A673 (cell line): ENCODE results near the gene TCFL5. TPM values are rescaled to one million over a fixed set of nuclear protein-coding genes. Genes with fewer than 3 reads are reported as not detected.

ENCODE experiments used
- BruUV-seq: library from RNA; stranded (reverse); fragments of 400-500 nt; replicated peaks from 2 replicates; lab custom pipeline; 2021; lab: Mats Ljungman, UMichigan
- CTCF ChIA-PET: fragments of 300-600 bp; sonication (Branson Sonifier 250); formaldehyde crosslinking; loops from one replicate; lab custom pipeline; 2022; ENCODE audit warnings: antibody characterized with exemption; lab: Charles Lee
- POLR2A ChIA-PET: fragments of 300-600 bp; sonication (Branson Sonifier 250); formaldehyde crosslinking; loops from one replicate; lab custom pipeline; 2022; ENCODE audit warnings: antibody characterized with exemption; ENCODE audit not compliant: low non-redundant PET; lab: Charles Lee
- DNase-seq: peaks from one replicate; pipeline ENCODE4 v3.0.0-alpha.2; 2015; ENCODE audit warnings: low spot score
- H3K27ac ChIP-seq: fragments of 200-600 bp; sonication (generic); 2 replicates; pipeline ENCODE4 v1.5.1; 2016; ENCODE audit warnings: mixed run types, low read depth, mild to moderate bottlenecking, mixed read lengths, antibody characterized with exemption, low read length; ENCODE audit not compliant: poor library complexity, severe bottlenecking
- H3K27me3 ChIP-seq: fragments of 200-600 bp; sonication (generic); replicated peaks from 2 replicates; pipeline ENCODE4 v1.6.1; 2017; ENCODE audit warnings: mixed run types, low read depth, mild to moderate bottlenecking, mixed read lengths, antibody characterized with exemption, low read length; ENCODE audit not compliant: insufficient read depth, poor library complexity
- H3K36me3 ChIP-seq: fragments of 200-600 bp; sonication (generic); 2 replicates; pipeline ENCODE4 v1.6.1; 2016; ENCODE audit warnings: mixed run types, mild to moderate bottlenecking, mixed read lengths, antibody characterized with exemption, low read length; ENCODE audit not compliant: insufficient read depth, poor library complexity, severe bottlenecking
- H3K4me1 ChIP-seq: fragments of 200-600 bp; sonication (generic); 2 replicates; pipeline ENCODE4 v1.6.1; 2017; ENCODE audit warnings: mixed run types, mild to moderate bottlenecking, mixed read lengths, antibody characterized with exemption, low read length; ENCODE audit not compliant: insufficient read depth, poor library complexity, severe bottlenecking
- H3K4me3 ChIP-seq: fragments of 200-600 bp; sonication (generic); 2 replicates; pipeline ENCODE4 v1.5.1; 2016; ENCODE audit warnings: low read depth, mixed run types, mild to moderate bottlenecking, mixed read lengths, low read length; ENCODE audit not compliant: poor library complexity, severe bottlenecking
- H3K9me3 ChIP-seq: fragments of 200-600 bp; sonication (generic); 2 replicates; pipeline ENCODE4 v1.6.1; 2016; ENCODE audit warnings: mixed run types, low read depth, mild to moderate bottlenecking, mixed read lengths, antibody characterized with exemption, low read length; ENCODE audit not compliant: poor library complexity, severe bottlenecking
- CTCF ChIP-seq: fragments of 300-800, 200-600 bp; sonication (generic); conservative IDR thresholded peaks from 2 replicates; pipeline ENCODE4 v1.5.1; 2017; ENCODE audit warnings: low read depth, mild to moderate bottlenecking, antibody characterized with exemption, low read length, moderate library complexity, mixed read lengths
- EZH2 ChIP-seq: fragments of 200-600 bp; sonication (generic); IDR thresholded peaks from 2 replicates; pipeline ENCODE4 v1.6.1; 2017; ENCODE audit warnings: borderline replicate concordance, low read depth, mild to moderate bottlenecking, mixed read lengths, antibody characterized with exemption, low read length; ENCODE audit not compliant: poor library complexity, severe bottlenecking
- intact Hi-C: fragments of 100-400 bp; cut with micrococcal nuclease; formaldehyde crosslinking; loops from one replicate; pipeline ENCODE4 v1.10.0; 2022; ENCODE audit not compliant: unreplicated experiment
- total RNA-seq: library from RNA; stranded (reverse); gene quantifications from 2 replicates; pipeline ENCODE4 v1.2.3, GENCODE V29; 2021

Gene TCFL5
- total RNA-seq, 1 experiment from 2014 or later = 13.9 TPM

GRCh38 chr20:62820962-62821725 lies 40.5 kb downstream of the TCFL5 start:
- peaks cover 2% of the 10 kb centered on the region for H3K27me3 ChIP-seq
- POLR2A ChIA-PET = no interaction called here

GRCh38 chr20:62820208-62820961 lies 41.2 kb downstream of the TCFL5 start:
- ChIA-PET CTCF (no interaction called here), POLR2A (no interaction called here)
- TF ChIP-seq EZH2 (no peak), CTCF (no peak)
- intact Hi-C loops = loop anchor here (5.0 kb wide), 1 partner anchor 187 kb away; the partner anchor contains the start of gene BHLHE23
- no peak for DNase-seq
- no peak overlapping the region for H3K4me3 ChIP-seq
- H3K4me1 ChIP-seq = peaks cover 35% of the 10 kb centered on the region
- H3K9me3 ChIP-seq = no peaks in the 10 kb centered on the region
- H3K27me3 ChIP-seq = peaks cover 2% of the 10 kb centered on the region
- H3K27ac ChIP-seq = no peak overlapping the region
- no peaks in the 10 kb centered on the region for H3K36me3 ChIP-seq
- BruUV-seq = no TSS peak

More at GRCh38 chr20:62820962-62821725, 40.5 kb downstream of the TCFL5 start:
- Histone ChIP-seq H3K4me1 (peaks cover 27% of the 10 kb centered on the region), H3K27ac (no peak overlapping the region), H3K9me3 (no peaks in the 10 kb centered on the region), H3K4me3 (no peak overlapping the region), H3K36me3 (no peaks in the 10 kb centered on the region)
- CTCF ChIA-PET = no interaction called here
- no peak for TF ChIP-seq CTCF
- TF ChIP-seq EZH2 = no peak
- intact Hi-C loops = loop anchor here (5.0 kb wide), 1 partner anchor 186 kb away; the partner anchor contains the start of gene BHLHE23
- no peak for DNase-seq
- no TSS peak for BruUV-seq

GRCh38 chr20:62819494-62820174 lies 42.0 kb downstream of the TCFL5 start:
- CTCF ChIA-PET = no interaction called here
- TF ChIP-seq EZH2 (no peak), CTCF (no peak)
- BruUV-seq = no TSS peak
- Histone ChIP-seq H3K27ac (no peak overlapping the region), H3K4me1 (peaks cover 39% of the 10 kb centered on the region), H3K9me3 (no peaks in the 10 kb centered on the region), H3K27me3 (peaks cover 2% of the 10 kb centered on the region), H3K4me3 (no peak overlapping the region), H3K36me3 (no peaks in the 10 kb centered on the region)
- POLR2A ChIA-PET = no interaction called here
- intact Hi-C loops = loop anchor here (5.0 kb wide), 1 partner anchor 188 kb away; the partner anchor contains the start of gene BHLHE23
- DNase-seq = no peak
